Right lobe of liver (tissue), 4 donors: ENCODE data around the gene LRRC28.

ENCODE experiments used
- POLR2A ChIP-seq: fragments of 450-650 bp; IDR thresholded peaks from one replicate; pipeline ENCODE4 v1.6.1; 2017; ENCODE audit warnings: antibody characterized with exemption, mild to moderate bottlenecking
- TF ChIP-seq, protein P1 (sequence below), 4 donors: fragments of 200-600 bp in 3 of 4; fragments of 450-650 bp in 1 of 4; IDR thresholded peaks; one replicate each; pipeline versions ENCODE4 v1.5.1 to v1.8.0; 2016 to 2022; ENCODE audit warnings: antibody characterized with exemption in 4 of 4, mild to moderate bottlenecking in 2 of 4
- donor health status: DM: no; HTN: no; CAD: no.
- donor health status: DM: no; HTN: no; CAD: no.
- donor health status: DM: no; HTN: yes; CAD: no.

DNA sequence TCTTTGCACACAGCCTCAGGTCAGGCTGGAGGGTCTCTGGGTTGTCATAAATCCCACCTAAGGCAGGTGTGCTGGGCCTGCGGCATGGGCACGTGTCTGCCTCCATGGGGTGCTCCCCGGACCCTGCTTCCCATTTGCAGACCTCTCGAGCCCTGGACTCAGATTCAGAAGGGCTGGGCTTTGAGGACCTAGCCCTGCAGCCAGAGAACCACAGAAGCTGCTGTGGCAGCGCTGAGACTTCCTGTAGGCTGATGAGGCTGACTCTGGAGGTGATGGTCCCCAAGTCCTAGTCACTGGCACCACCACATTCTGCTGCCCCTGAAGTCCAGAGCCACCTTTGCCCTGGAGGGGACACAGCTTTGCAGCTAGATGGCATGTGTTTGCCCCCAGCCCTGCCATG, 156.4 kb downstream of the LRRC28 start:
- TF ChIP-seq, protein P1, sequence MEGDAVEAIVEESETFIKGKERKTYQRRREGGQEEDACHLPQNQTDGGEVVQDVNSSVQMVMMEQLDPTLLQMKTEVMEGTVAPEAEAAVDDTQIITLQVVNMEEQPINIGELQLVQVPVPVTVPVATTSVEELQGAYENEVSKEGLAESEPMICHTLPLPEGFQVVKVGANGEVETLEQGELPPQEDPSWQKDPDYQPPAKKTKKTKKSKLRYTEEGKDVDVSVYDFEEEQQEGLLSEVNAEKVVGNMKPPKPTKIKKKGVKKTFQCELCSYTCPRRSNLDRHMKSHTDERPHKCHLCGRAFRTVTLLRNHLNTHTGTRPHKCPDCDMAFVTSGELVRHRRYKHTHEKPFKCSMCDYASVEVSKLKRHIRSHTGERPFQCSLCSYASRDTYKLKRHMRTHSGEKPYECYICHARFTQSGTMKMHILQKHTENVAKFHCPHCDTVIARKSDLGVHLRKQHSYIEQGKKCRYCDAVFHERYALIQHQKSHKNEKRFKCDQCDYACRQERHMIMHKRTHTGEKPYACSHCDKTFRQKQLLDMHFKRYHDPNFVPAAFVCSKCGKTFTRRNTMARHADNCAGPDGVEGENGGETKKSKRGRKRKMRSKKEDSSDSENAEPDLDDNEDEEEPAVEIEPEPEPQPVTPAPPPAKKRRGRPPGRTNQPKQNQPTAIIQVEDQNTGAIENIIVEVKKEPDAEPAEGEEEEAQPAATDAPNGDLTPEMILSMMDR (IDR thresholded peaks at IDR 0.05): no peak
- TF ChIP-seq POLR2A: no peak
